TTC549 (cell line): Measurements from ENCODE around the gene FAM32A.
"Not testable (repeated sequence)": the region's sequence is repeated elsewhere in the genome, so short reads cannot be mapped to it uniquely, and the experiment has no call there.

Source experiments
- FAIRE-seq: peaks from 2 replicates; lab custom pipeline; 2012; peaks lifted over from hg19 to GRCh38; lab: Jason Lieb, UNC

Gene FAM32A

DNA sequence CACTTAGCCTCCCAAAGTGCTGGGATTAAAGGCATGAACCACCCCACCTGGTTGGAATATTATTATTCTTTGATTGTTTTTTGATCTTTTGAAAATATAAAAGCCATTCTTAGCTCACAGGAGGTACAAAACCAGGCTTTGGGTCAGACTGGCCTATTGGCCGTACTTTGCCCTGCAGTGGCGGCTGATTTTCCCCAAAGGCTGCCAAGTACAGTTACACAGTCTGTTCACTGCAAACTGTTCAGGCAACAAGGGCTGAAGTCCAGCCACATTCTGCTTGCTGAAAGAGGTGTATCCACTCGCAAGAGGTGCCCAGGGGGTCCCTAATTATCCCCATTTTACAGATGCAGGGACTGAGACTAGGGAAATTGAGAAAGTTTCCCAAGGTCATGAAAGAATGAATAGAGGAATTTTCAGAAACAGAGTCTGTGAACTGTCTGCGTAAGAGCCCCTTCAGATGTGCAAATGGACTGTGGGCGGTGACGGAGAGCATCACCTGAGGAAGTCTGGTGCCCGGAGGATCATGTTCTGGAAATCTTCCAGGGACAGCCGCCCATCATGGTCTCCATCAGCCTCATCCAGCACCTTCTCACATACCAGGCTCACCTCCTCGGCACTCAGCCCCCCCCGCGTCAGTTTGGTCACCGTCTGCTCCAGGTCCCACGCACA lies 20.9 kb upstream of the FAM32A start:
- FAIRE-seq = no peak

DNA sequence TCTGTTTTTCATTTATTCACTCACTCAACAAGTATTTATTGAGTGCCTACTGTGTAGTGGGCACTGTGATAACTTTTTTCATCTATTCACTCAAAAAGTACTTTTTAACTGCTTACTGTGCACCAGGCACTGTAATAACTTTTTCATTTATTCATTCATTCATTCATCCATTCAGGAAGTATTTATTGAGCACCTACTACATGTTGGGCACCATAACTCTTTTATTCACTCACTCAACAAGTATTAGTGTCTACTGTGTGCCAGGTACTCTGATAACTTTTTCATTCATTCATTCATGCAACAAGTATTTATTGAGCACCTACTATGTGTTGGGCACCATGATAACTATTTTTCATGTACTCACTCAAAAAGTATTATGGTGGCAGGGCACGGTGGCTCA lies 18.8 kb upstream of the FAM32A start:
- no peak for FAIRE-seq

DNA sequence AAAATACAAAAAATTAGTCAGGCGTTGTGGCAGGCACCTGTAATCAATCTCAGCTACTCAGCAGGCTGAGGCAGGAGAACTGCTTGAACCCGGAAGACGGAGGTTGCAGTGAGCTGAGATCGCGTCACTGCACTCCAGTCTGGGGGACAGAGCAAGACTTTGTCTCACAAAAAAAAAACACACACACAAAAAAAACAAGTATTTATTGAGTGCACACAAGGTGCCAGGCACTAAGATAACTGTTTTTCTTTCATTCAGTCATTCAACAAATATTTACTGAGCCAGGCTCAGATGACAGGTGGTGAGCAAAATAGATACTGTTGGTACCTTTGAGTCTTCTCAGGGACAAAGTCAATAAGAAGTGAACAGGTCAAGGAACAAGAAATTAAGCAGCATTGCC lies 18.2 kb upstream of the FAM32A start:
- no peak for FAIRE-seq

DNA sequence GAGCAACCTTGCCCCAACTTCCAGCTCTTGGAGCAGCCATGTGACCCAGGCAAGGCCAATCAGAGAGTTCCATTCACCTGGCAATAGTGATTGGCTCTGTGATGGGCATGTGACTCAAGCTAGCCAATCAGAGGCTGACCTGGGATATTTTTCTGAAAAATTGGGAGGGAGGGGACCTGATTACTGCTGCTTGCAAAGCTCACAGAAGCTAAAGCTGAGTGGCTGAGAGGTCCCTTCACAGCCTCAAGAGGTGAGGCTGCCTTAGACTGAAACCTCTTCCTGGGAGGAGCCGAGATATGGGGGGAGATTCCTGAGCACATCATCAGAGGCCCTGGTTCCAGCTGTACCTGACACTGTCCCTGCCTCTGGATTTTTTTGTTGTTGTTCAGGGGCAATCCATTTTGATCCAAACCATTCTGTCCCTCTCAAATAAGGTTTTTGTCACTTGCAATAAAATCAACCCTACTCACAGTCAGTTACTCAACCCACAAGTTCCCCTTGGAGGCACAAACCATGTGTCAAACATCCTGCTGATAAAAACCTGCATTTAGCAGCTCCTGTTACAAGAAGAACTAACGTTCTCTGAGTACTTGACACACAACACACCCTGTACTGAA lies 16.6 kb upstream of the FAM32A start:
- no peak for FAIRE-seq

DNA sequence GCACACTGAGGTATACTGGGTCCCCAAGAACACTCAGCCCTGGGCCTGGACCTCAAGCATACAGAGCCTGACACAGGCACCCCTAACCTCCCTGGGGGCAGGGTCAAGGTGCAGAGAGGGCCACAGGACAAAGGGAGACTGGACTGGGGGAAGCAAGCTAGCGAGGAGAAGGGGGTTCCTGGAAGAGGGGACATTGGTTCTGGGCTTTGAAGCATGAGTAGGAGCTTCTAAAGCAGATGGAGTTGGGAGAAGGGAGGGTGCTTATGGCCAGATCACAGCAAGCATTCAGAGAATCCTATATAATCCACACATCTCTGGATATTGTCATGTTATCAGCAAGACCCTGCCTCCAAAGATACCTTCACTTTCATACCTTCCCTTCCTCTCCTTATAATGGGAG lies 15.1 kb upstream of the FAM32A start:
- FAIRE-seq = no peak

DNA sequence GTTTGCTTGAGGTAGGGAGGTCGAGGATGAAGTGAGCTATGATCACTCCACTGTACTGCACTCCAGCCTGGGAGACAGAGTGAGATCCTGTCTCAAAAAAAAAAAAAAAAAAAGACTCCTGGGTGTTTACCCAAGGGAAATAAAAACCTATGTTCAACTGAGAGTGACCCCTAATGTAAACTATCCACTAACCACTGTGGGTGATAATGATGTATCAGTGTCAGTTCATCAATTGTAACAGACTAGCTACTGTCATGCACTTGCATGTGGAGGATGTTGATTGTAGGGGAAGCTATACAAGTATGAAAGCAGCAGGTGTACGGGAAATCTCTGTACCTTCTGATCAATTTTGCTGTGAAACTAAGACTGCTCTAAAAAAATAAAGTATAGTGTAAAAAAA lies 9.3 kb upstream of the FAM32A start:
- no peak for FAIRE-seq

DNA sequence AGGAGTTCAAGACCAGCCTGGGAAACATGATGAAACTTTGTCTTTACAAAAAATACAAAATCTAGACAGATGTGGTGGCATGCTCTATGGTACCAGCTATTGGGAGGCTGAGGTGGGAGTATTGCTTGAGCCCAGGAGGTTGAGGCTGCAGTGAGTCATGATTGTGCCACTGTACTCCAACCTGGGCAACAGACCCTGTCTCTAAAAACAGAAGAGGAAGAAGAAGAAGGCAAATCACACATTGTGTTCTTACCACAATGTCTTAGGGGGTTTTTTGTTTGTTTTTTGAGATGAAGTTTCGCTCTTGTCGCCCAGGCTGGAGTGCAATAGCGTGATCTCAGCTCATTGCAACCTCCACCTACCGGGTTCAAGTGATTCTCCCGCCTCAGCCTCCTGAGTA lies 6.3 kb upstream of the FAM32A start:
- not testable (repeated sequence) for FAIRE-seq

DNA sequence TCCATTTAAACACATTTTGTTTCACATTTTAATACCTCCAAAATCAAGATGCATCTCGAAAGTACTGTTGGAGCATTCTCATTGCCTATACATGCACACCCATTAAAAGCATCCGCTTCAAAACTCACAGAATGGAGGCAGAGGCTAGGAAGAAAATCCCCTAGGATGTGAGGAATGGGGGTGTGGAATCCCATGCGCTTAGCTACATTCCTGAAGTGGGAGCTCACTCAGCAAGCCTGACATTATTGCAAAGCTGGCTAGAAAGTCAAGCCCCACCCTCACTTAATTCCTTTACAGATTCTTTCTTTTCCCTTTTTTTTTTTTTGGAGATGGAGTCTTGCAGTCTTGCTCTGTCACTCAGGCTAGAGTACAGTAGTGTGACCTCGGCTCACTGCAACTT lies 4.6 kb upstream of the FAM32A start:
- FAIRE-seq = no peak

DNA sequence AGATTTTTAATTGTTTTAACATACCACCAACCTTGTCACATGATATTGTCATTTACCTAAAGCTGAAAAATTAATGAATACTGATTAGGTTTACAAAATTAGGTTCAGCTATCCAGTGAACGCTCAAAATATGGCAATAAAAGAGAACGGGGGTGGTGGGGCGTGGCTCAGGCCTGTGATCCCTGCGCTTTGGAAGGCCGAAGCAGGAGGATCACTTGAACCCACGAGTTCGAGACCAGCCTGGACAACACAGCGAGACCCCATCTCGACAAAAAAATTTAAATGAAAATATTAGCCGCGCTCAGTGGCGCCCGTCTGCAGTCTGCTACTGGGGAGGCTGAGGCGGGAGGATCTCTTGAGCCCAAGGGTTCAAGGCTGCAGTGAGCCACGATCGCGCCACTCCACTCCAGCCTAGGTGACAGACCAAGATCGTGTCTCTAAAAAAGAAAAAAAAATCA lies 516 bp upstream of the FAM32A start:
- FAIRE-seq = no peak

DNA sequence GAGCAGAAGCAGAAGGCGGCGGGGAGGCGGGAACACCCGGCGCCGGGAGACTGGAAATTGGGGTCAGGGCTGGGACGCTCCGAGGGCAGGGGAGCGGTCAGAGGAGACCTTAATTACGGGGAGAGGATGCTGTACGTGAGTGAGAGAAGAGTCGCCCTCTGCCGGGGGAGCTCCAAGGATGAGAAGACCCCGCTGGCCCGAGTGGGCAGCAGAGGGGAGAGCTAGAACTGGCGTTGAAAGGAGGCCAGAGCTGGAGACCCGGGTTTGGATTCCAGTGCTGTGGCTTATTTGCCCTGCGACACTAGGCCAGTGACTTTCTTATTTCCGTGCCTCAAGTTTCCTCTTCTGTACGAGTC lies 536 bp downstream of the FAM32A start:
- FAIRE-seq = no peak

DNA sequence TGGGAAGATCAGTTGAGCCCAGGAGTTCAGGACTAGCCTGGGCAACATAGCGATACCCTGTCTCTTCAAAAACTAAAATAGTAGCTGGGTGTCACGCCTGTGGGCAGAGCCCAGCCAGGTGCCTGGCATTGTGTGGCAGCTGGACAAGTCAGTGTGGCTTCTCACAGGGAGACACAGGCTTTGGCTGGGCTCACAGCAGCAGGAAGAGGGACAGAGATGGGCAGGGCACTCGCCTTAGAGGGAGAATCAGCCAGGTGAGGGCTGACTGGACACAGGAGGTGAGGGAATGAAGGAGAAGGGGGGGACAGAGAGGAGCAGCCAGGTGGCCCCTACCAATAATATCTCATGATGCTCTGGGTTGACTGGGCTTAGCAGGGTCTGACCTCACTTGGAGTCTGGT lies 3.3 kb downstream of the FAM32A start:
- no peak for FAIRE-seq

DNA sequence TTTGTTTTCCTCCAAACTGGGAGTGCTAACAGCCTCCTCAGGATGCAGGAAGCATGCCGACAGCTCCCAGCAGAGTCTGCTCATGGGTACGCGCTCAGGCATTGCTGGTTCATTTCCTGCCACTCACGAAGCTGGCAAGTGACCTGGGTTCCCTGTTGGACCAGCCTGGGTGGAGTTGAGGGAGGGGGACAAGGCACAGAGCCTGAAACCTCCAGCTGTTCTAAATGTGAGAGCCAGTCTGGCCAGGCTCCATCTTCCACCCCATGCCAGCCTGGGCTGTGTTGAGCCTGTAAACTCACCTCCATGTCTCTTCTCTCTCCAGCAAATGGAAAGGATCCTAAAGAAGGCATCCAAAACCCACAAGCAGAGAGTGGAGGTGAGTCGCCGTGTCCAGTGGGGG lies 5.0 kb downstream of the FAM32A start:
- FAIRE-seq = no peak

DNA sequence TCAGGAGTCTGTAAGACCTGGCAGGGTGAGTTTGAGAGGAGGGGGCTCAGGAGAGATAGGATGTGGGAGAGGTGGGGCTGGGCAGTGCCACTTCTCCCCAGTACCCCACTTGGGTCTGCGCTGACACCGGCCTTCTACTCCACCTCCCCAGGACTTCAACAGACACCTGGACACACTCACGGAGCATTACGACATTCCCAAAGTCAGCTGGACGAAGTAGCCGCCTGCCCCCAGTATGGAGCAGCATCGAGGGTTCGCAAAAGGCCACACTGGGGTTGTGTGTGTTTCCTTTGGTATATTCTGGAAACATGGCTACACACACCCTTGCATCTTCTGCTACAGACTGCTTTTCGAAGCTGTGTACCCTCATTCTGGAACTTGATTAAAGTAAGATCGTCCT lies 5.5 kb downstream of the FAM32A start:
- no peak for FAIRE-seq

DNA sequence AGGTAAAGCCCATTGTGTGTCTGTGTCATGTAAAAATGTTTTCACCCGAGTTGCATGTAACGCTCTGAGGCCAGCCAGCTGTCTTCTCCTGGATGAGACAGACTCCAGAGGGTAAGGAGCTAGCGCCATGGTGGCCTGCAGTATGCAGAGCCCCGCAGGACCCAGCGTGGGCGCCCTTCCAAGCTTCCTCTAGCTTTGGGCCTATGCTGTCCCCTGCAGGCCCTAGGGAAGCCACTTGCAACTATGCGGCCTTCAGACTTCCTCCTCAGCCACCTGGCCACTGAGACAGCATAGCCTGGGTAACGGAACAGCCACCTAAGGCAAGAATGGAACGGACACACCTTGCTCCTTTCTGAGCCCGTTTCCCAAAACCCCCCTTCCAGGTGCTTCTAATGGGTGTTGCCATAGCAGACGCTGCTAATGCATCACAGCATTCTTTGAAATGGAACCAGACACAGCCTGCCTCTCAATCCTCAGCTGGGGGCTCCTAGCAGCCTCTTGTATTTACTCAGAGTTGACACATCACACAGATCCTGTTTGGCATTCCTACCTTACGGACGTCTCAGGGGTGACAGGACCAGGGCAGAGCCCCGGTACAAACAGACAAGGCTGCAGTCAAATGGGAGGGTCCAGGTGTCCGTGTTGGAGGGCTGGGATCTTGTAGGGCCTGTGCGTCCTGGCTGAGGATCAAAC lies 6.2 kb downstream of the FAM32A start:
- no peak for FAIRE-seq

DNA sequence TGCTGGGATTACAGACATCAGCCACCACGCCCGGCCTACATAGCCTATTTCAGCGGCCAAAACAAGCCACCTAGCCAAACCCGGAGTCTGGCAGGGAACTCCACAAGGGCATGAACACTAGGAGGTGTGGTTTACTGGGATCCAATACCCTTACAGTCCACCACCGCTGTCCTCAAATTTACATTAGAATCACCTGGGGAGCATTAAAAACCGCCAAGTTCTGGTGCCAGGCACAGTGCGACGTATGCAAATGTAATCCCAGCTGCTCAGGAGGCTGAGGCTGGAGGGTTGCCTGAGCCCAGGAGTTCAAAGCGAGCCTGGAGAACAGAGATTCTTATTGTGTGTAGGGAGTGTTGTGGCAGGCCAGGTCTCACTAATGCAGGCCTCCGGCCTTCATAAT lies 8.3 kb downstream of the FAM32A start:
- no peak for FAIRE-seq

DNA sequence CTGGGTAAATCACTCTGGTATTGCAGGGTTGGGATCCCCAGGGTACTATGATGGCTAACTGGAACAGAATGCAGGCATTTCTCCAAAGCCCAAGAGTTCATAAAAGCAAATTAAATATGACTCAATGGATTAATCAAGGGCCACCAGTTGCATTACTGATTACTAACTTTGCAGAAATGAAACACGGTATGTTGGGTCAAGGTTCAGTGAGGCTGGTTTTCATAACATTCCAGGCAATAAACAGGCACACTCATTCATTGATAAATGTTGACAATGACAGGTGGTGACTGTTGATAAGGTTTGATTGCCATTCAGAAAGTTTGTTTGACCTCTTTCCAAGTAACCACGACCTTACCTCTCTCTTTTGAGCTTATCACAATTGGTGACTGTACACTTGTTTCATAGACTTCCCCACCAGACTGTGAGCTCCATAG lies 12.0 kb downstream of the FAM32A start:
- FAIRE-seq = no peak

DNA sequence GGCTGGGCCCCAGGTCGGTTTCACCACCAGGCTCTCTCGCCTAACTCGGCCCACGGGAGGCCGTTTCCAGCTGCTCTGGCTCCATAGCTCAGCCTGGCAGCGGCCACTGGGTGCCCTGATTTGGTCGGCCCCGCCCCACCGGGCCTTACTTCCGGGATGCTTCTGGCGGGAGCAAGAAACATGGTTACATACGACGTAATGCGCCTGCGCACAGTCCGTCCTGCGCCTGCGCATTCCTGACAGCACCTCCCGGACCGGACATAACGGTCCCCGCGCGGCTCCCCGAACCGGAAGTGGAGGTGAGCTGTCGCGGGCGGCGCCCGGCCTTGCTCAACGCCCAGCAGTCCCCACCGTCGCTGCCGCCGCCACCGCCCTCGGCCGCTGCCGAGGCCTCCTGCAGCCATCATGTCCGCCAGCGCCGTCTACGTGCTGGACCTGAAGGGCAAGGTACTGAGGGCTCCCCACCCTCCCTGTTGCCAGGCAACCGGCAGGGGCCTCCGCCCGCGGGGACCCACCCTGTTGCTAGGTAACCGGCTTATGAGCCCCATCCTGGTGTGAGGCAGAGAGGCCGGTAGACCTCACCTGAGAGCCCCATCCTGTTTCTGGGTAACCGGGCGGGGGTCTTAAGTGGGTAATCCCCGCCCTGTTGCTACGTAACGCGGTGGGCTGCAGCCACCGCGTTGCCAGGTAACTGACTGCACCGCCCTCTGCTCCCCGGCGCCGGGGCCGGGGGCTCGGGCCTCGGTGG lies 12.6 kb downstream of the FAM32A start, which contains the start of gene AP1M1:
AP1M1 (plus strand) TSS at position 290 of the 748 bp plus-strand sequence; CDS start at position 406, 116 bp downstream.
- no peak for FAIRE-seq

DNA sequence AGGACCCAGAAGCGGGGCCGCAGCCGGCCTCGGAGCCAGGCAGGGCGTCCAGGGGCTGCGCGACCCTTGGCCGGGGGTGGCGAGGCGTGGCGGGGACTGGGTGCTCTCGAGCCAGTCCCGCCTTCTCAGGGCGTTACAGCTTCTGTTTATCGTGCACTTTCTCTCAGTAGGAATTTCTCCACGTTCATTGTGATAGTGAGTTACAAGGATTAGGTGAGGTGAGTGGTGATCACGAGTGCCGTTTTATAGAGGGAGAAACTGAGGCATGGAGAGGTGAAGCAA lies 13.1 kb downstream of the FAM32A start:
- FAIRE-seq = no peak

DNA sequence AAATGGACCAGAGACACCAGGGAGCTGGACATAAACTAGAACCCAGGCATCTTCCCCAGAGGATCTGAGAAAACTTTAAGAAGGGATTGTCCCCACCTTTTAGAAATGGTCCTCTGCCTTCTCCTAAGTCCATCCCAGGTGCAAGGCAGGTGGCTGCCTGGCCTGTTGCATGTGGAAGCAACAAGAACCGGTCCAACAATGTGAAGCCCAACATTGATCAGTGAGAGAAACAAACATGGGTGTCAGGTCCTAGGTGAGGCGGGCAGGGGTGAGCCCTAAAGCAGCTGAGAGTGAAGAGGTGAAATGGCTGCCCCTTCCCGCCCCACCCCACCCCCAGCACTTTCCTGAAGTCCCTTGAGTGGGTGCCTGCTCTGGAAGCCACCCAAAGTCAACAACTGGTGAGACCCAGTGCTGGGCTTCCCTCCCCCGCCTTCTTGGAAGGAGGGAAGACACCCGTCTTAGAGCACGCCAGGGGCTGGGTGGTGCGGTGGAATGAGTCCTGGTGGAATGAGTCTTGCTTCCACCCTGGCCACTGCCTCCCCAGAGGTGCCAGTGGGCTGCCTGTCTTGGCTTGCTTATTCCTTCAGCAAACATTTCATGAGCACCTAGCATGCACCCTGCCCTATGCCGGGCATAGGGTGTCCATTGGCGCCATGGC lies 14.2 kb downstream of the FAM32A start:
- FAIRE-seq = no peak

DNA sequence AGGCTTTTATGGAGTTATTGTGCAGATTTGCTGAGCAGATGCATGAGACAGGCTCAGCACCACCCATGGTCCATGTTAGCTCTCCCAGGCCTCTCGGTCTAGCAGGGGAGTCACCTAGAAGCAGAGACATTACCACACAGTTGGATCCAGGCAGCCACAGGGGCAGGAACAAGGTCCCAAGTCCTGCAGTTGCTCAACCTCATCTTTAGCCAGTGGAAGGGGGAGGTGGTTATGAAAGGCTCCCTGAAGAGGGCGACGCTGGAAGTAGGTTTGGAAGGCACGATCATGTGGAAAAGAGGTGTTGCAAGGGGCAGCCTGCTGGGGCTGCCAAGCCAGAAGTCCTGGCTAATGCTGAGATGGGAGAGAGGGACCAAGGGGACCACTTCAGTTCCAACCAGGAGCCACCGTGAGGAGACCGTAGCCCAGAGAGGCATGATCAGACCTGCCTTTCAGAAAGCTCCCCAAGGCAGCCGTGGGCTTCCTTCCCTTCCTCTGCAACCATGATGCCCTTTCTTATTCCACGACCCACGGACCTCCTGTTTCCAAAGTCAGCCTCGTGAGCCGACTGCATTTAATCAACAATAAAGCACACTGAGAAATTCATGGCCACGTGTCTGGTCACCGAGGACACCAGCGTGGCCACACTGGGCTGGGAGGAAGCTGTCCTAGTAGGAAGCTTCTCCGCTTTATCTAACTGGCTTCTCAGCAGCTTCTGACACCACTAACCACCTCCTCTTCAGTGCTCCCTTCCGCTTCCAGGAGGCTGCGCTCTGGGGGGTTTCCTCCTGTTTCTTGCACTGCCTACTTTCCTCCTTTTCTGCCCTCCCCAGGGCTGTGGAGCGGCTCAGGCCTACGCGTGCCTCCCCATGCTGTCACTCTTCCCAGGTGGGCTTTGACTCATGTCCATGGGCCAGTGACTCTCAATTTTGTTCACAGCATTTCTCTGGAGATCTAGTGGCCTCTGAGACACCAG lies 15.1 kb downstream of the FAM32A start:
- FAIRE-seq = no peak

DNA sequence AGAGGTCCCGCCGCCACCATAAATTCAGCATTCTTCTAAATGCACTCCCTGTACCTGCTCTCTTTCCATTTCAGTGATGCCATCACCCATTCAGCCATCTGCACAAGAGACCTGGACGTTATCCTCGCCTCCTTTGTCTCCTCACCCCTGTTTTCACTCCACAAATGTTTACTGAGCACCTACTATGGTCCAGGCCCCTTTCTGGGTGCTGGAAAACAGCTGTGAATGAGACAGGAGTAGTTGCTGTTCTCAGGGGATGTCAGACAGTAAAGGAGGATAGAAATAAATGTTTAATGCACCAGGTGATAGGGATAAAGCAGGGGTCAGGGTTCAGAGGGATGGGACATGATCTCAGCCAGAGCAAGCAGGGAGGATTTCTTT lies 15.8 kb downstream of the FAM32A start:
- no peak for FAIRE-seq
